ENCODE results near the gene CALD1.

DNA sequence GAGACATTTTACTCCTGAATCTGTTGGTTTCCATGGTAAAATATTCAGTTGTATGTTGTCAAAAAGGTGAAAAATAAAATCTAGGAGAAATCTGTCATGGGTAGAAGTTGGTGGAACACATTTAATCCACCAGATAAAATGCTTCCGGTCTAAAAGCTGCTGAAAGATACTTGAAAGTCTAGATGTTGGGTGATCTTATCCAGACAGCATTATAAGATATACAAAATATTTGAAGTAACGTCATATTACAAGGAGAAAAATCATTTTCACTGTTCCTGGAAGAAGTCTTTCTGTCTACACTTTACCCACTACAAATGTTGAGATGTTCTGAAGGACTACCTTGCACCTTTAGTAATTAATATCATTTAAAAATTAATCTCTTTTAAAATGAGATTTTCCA, 40.9 kb downstream of the CALD1 start:
- TF ChIP-seq, protein P1, sequence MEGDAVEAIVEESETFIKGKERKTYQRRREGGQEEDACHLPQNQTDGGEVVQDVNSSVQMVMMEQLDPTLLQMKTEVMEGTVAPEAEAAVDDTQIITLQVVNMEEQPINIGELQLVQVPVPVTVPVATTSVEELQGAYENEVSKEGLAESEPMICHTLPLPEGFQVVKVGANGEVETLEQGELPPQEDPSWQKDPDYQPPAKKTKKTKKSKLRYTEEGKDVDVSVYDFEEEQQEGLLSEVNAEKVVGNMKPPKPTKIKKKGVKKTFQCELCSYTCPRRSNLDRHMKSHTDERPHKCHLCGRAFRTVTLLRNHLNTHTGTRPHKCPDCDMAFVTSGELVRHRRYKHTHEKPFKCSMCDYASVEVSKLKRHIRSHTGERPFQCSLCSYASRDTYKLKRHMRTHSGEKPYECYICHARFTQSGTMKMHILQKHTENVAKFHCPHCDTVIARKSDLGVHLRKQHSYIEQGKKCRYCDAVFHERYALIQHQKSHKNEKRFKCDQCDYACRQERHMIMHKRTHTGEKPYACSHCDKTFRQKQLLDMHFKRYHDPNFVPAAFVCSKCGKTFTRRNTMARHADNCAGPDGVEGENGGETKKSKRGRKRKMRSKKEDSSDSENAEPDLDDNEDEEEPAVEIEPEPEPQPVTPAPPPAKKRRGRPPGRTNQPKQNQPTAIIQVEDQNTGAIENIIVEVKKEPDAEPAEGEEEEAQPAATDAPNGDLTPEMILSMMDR (IDR thresholded peaks at IDR 0.05; ENCODE audit: borderline replicate concordance, extremely low read depth, low read length, poor library complexity, severe bottlenecking): no peak
- TF ChIP-seq EZH2 (IDR thresholded peaks at IDR 0.05; ENCODE audit: borderline replicate concordance, low read depth, low read length, severe bottlenecking): no peak

Measured in DND-41 (cell line).